ENCODE results near the gene SOX6. TPM values are rescaled to one million over a fixed set of nuclear protein-coding genes. Genes with fewer than 3 reads are reported as not detected.

Gene SOX6
- total RNA-seq, 1 donor from 2014 or later, result 7.6 TPM

- Histone ChIP-seq H3K4me1 (peaks cover 13% of the 10 kb centered on the region), H3K36me3 (no peaks in the 10 kb centered on the region), H3K27ac (peak overlapping the region; percentile 28), H3K79me2 (ENCODE audit: low read depth) (no peaks in the 10 kb centered on the region), H3K9me3 (ENCODE audit: low read depth) (no peaks in the 10 kb centered on the region), H4K20me1 (ENCODE audit: low read depth) (no peaks in the 10 kb centered on the region), H3K9ac (no peak overlapping the region), H3F3A (ENCODE audit: low read depth) (peaks cover 8% of the 10 kb centered on the region), H3K4me2 (peak overlapping the region; percentile 28), H2AFZ (replicated peaks) (no peak overlapping the region), H3K27me3 (no peaks in the 10 kb centered on the region), H3K4me3 (no peak overlapping the region)
- H3K4me1 Mint-ChIP-seq, result peaks cover 32% of the 10 kb centered on the region
- H3K4me3 Mint-ChIP-seq, result no peak overlapping the region
- no peaks in the 10 kb centered on the region for H3K9me3 Mint-ChIP-seq
- TF ChIP-seq EZH2 (IDR thresholded peaks at IDR 0.05) (no peak), EZH2phosphoT487 (IDR thresholded peaks at IDR 0.05) (no peak)
- peaks cover 3% of the 10 kb centered on the region for H3K27me3 Mint-ChIP-seq (ENCODE audit: insufficient read depth, low read depth)
- H3K36me3 Mint-ChIP-seq, result peaks cover 5% of the 10 kb centered on the region
- DNase-seq (ENCODE audit: low spot score), result peak; percentile 24
- peak overlapping the region; percentile 75 for H3K27ac Mint-ChIP-seq
Measured at GRCh38 chr11:15968461-15969130, 387.8 kb downstream of the SOX6 start.

DNA sequence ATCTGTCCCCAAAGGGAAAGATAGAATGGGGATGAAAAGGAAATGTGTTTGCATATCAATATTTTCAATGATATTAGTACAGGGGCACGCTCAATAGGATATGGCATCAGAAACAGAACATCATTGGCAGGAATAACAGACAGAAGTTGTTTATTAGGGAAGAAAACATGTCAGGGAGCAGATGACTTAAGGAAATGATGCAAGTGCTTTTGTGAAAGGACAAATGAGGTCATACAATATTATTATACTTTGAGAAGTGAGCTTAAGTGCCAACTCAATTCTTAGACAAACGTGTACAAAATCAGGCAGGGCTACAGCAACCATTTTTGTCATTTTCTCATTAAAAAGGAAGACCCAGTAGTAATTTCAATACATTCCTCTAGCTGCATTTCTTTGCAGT, 388.4 kb downstream of the SOX6 start:
- H3K4me1 Mint-ChIP-seq, result peaks cover 32% of the 10 kb centered on the region
- H3K4me2 ChIP-seq, result peak overlapping the region; percentile 28
- H3K36me3 ChIP-seq, result no peaks in the 10 kb centered on the region
- H3K79me2 ChIP-seq (ENCODE audit: low read depth), result no peaks in the 10 kb centered on the region
- H3K9ac ChIP-seq, result no peak overlapping the region
- no peaks in the 10 kb centered on the region for H3K27me3 ChIP-seq
- H3K27ac ChIP-seq, result peak overlapping the region; percentile 28
- no peak overlapping the region for H2AFZ ChIP-seq (replicated peaks)
- no peak overlapping the region for H3K27ac Mint-ChIP-seq
- peaks cover 8% of the 10 kb centered on the region for H3F3A ChIP-seq (ENCODE audit: low read depth)
- H3K4me3 ChIP-seq, result no peak overlapping the region
- H4K20me1 ChIP-seq (ENCODE audit: low read depth), result no peaks in the 10 kb centered on the region
- no peak for DNase-seq (ENCODE audit: low spot score)
- H3K9me3 ChIP-seq (ENCODE audit: low read depth), result no peaks in the 10 kb centered on the region
- peaks cover 5% of the 10 kb centered on the region for H3K36me3 Mint-ChIP-seq
- no peak overlapping the region for H3K4me3 Mint-ChIP-seq
- no peak for TF ChIP-seq EZH2phosphoT487 (IDR thresholded peaks at IDR 0.05)
- H3K9me3 Mint-ChIP-seq, result no peaks in the 10 kb centered on the region
- peaks cover 13% of the 10 kb centered on the region for H3K4me1 ChIP-seq
- H3K27me3 Mint-ChIP-seq (ENCODE audit: insufficient read depth, low read depth), result peaks cover 3% of the 10 kb centered on the region

DNA sequence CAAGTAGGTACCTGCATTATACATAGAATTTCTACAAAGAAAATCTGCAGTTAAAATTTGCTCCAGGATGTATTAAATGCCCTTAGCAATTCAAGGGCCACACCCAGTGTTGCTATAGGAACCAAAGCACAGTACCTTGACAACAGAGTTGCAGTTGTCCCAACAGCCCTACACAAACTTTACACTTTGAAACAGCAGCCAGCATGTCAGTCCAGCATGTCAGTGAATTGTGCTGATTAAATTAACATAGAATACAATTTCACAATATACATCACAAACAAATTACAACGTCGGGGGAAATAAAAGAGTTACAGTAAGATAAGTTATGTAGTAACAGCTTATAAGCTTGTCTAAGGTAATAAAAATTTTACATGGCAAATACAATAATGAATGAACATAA, 389.2 kb downstream of the SOX6 start:
- H2AFZ ChIP-seq (replicated peaks), result no peak overlapping the region
- no peak overlapping the region for H3K27ac ChIP-seq
- DNase-seq (ENCODE audit: low spot score), result no peak
- no peak overlapping the region for H3K4me2 ChIP-seq
- no peaks in the 10 kb centered on the region for H3K79me2 ChIP-seq (ENCODE audit: low read depth)
- H3K27ac Mint-ChIP-seq, result no peak overlapping the region
- no peak overlapping the region for H3K4me3 ChIP-seq
- peaks cover 8% of the 10 kb centered on the region for H3F3A ChIP-seq (ENCODE audit: low read depth)
- H3K9me3 Mint-ChIP-seq, result no peaks in the 10 kb centered on the region
- peaks cover 2% of the 10 kb centered on the region for H3K36me3 Mint-ChIP-seq
- H3K4me1 Mint-ChIP-seq, result peaks cover 32% of the 10 kb centered on the region
- peaks cover 3% of the 10 kb centered on the region for H3K27me3 Mint-ChIP-seq (ENCODE audit: insufficient read depth, low read depth)
- no peaks in the 10 kb centered on the region for H4K20me1 ChIP-seq (ENCODE audit: low read depth)
- H3K27me3 ChIP-seq, result no peaks in the 10 kb centered on the region
- no peak overlapping the region for H3K4me3 Mint-ChIP-seq
- peaks cover 13% of the 10 kb centered on the region for H3K4me1 ChIP-seq
- no peaks in the 10 kb centered on the region for H3K9me3 ChIP-seq (ENCODE audit: low read depth)
- no peak overlapping the region for H3K9ac ChIP-seq
- TF ChIP-seq, protein P1, sequence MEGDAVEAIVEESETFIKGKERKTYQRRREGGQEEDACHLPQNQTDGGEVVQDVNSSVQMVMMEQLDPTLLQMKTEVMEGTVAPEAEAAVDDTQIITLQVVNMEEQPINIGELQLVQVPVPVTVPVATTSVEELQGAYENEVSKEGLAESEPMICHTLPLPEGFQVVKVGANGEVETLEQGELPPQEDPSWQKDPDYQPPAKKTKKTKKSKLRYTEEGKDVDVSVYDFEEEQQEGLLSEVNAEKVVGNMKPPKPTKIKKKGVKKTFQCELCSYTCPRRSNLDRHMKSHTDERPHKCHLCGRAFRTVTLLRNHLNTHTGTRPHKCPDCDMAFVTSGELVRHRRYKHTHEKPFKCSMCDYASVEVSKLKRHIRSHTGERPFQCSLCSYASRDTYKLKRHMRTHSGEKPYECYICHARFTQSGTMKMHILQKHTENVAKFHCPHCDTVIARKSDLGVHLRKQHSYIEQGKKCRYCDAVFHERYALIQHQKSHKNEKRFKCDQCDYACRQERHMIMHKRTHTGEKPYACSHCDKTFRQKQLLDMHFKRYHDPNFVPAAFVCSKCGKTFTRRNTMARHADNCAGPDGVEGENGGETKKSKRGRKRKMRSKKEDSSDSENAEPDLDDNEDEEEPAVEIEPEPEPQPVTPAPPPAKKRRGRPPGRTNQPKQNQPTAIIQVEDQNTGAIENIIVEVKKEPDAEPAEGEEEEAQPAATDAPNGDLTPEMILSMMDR (IDR thresholded peaks at IDR 0.05), result no peak
- no peak for TF ChIP-seq EZH2 (IDR thresholded peaks at IDR 0.05)
- no peak for TF ChIP-seq EZH2phosphoT487 (IDR thresholded peaks at IDR 0.05)
- no peaks in the 10 kb centered on the region for H3K36me3 ChIP-seq

DNA sequence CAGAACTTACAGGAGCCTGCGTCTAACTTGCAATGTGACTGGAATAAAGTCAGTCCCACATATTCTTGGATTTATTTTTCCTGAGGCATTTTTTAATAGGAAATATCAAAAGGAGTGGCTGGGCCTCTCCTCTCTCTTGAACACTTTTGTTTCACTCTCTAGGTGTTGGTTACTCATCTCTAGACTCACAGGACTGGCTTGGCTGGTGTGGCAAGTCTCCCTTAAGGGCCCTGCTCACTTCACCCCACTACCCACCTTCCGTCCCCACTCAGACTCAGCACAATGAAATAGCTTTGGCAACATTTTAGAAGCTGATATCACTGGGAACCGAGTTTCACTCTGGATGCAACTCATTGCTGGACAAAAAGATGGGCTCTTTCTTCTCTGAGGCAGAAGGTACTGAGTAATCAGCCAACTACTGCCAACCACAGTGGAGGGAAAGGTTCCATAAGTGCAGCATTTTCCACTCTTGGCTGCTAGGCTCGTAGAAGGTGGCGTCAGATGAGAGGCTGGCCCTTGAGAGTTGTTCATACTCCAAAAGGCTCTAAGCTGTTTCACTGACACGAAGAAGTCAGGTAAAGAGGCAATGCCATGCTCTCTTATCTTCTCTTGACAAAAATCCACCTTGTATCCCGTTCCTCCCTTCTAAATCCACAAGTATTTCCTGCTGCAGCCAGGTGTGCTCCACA, 390.6 kb downstream of the SOX6 start:
- Histone ChIP-seq H3K27ac (no peak overlapping the region), H3K79me2 (ENCODE audit: low read depth) (no peaks in the 10 kb centered on the region), H3K9ac (no peak overlapping the region), H3F3A (ENCODE audit: low read depth) (peaks cover 8% of the 10 kb centered on the region), H3K4me1 (peaks cover 13% of the 10 kb centered on the region), H3K4me3 (no peak overlapping the region), H4K20me1 (ENCODE audit: low read depth) (no peaks in the 10 kb centered on the region), H3K27me3 (no peaks in the 10 kb centered on the region), H3K9me3 (ENCODE audit: low read depth) (no peaks in the 10 kb centered on the region), H2AFZ (replicated peaks) (no peak overlapping the region), H3K36me3 (no peaks in the 10 kb centered on the region), H3K4me2 (no peak overlapping the region)
- TF ChIP-seq EZH2 (IDR thresholded peaks at IDR 0.05) (no peak), EZH2phosphoT487 (IDR thresholded peaks at IDR 0.05) (no peak)
- TF ChIP-seq, protein P1 (IDR thresholded peaks at IDR 0.05), result no peak
- no peak overlapping the region for H3K27ac Mint-ChIP-seq
- no peak for DNase-seq (ENCODE audit: low spot score)
- no peaks in the 10 kb centered on the region for H3K36me3 Mint-ChIP-seq
- peak overlapping the region; percentile 26 for H3K4me3 Mint-ChIP-seq
- no peaks in the 10 kb centered on the region for H3K9me3 Mint-ChIP-seq
- H3K4me1 Mint-ChIP-seq, result peaks cover 32% of the 10 kb centered on the region
- peaks cover 7% of the 10 kb centered on the region for H3K27me3 Mint-ChIP-seq (ENCODE audit: insufficient read depth, low read depth)
